Trophoblast cell (in vitro differentiated cells and primary cell): ENCODE measurements around the gene INO80E.

Experiments used
- DNase-seq, 2 donors: peaks; one replicate each; pipeline ENCODE4 v3.0.0-alpha.2; 2016
- H2AFZ ChIP-seq: 2 replicates; pipeline ENCODE4 v1.6.1; 2013; ENCODE audit warnings: low read length, moderate library complexity, mild to moderate bottlenecking; ENCODE audit not compliant: insufficient read depth, poor library complexity
- H2AK5ac ChIP-seq: 2 replicates; pipeline ENCODE4 v1.6.1; 2013; ENCODE audit warnings: mild to moderate bottlenecking, low read length
- H2BK120ac ChIP-seq: 2 replicates; pipeline ENCODE4 v1.6.1; 2013; ENCODE audit warnings: low read length, mild to moderate bottlenecking, moderate library complexity; ENCODE audit not compliant: insufficient read depth, poor library complexity
- H2BK12ac ChIP-seq: 2 replicates; pipeline ENCODE4 v1.6.1; 2013; ENCODE audit warnings: mild to moderate bottlenecking, low read length, moderate library complexity
- H2BK5ac ChIP-seq: 2 replicates; pipeline ENCODE4 v1.6.1; 2013; ENCODE audit warnings: low read length, low read depth, moderate library complexity, mild to moderate bottlenecking; ENCODE audit not compliant: poor library complexity
- H3K14ac ChIP-seq: 2 replicates; pipeline ENCODE4 v1.6.1; 2013; ENCODE audit warnings: mild to moderate bottlenecking, low read length
- H3K18ac ChIP-seq: 2 replicates; pipeline ENCODE4 v1.6.1; 2013; ENCODE audit warnings: mild to moderate bottlenecking, low read length
- H3K23ac ChIP-seq: 2 replicates; pipeline ENCODE4 v1.6.1; 2013; ENCODE audit warnings: low read length
- H3K27ac ChIP-seq: 2 replicates; pipeline ENCODE4 v1.5.1; 2013; ENCODE audit warnings: low read depth, mild to moderate bottlenecking, inconsistent platforms, low read length, moderate library complexity
- H3K27me3 ChIP-seq: 2 replicates; pipeline ENCODE4 v1.6.1; 2013; ENCODE audit warnings: inconsistent platforms, mild to moderate bottlenecking, low read length, moderate library complexity; ENCODE audit not compliant: insufficient read depth
- H3K36me3 ChIP-seq, 2 experiments: 1 replicate in 1 of 2; 2 replicates in 1 of 2; pipeline ENCODE4 v1.6.1; 2013; ENCODE audit warnings: low read length in 2 of 2, mild to moderate bottlenecking in 2 of 2, moderate library complexity in 1 of 2; ENCODE audit not compliant: insufficient read depth in 2 of 2, control insufficient read depth in 1 of 2
- H3K4ac ChIP-seq: 2 replicates; pipeline ENCODE4 v1.6.1; 2013; ENCODE audit warnings: low read depth, mild to moderate bottlenecking, low read length, moderate library complexity
- H3K4me1 ChIP-seq, 2 experiments: 1 replicate in 1 of 2; 2 replicates in 1 of 2; pipeline ENCODE4 v1.6.1; 2013; ENCODE audit warnings: low read length in 2 of 2, mild to moderate bottlenecking in 2 of 2, moderate library complexity in 1 of 2; ENCODE audit not compliant: insufficient read depth in 2 of 2, control insufficient read depth in 1 of 2
- H3K4me2 ChIP-seq: 2 replicates; pipeline ENCODE4 v1.6.1; 2013; ENCODE audit warnings: inconsistent platforms, mild to moderate bottlenecking, low read length, moderate library complexity
- H3K4me3 ChIP-seq: 2 replicates; pipeline ENCODE4 v1.5.1; 2013; ENCODE audit warnings: mild to moderate bottlenecking, low read depth, low read length, inconsistent platforms
- H3K79me1 ChIP-seq: one replicate; pipeline ENCODE4 v1.6.1; 2013; ENCODE audit warnings: low read length
- H3K79me2 ChIP-seq: 2 replicates; pipeline ENCODE4 v1.6.1; 2013; ENCODE audit warnings: low read length, mild to moderate bottlenecking; ENCODE audit not compliant: control insufficient read depth, insufficient read depth, poor library complexity
- H3K9ac ChIP-seq: 2 replicates; pipeline ENCODE4 v1.6.1; 2013; ENCODE audit warnings: mild to moderate bottlenecking, low read length
- H3K9me3 ChIP-seq: 2 replicates; pipeline ENCODE4 v1.6.1; 2013; ENCODE audit warnings: low read depth, mild to moderate bottlenecking, control low read depth, inconsistent platforms, low read length; ENCODE audit not compliant: insufficient read depth
- H4K12ac ChIP-seq: 2 replicates; pipeline ENCODE4 v1.6.1; 2013; ENCODE audit warnings: low read depth, mild to moderate bottlenecking, low read length, moderate library complexity
- H4K8ac ChIP-seq: 2 replicates; pipeline ENCODE4 v1.6.1; 2013; ENCODE audit warnings: low read depth, mild to moderate bottlenecking, low read length, moderate library complexity
- H4K91ac ChIP-seq: one replicate; pipeline ENCODE4 v1.6.1; 2013; ENCODE audit warnings: low read depth, mild to moderate bottlenecking, low read length, moderate library complexity
- WGBS: extraction: QIAGEN DNeasy Blood & Tissue Kit; methylation state at CpG from one replicate; pipeline ENCODE4 v1.1.7; 2013; ENCODE audit warnings: missing lambda C conversion rate; ENCODE audit not compliant: insufficient read length, insufficient coverage; ENCODE audit errors: extremely low coverage; 5-methylcytosine and 5-hydroxymethylcytosine counted together

The INO80E gene

GRCh38 chr16:30006095-30006473 is 10.0 kb downstream of the INO80E start:
- Histone ChIP-seq H2AK5ac (no peak overlapping the region), H2BK12ac (no peak overlapping the region), H3K27me3 (peaks cover 12% of the 10 kb centered on the region), H3K27ac (no peak overlapping the region), H3K4me1 (peaks cover 1 to 2% of the 10 kb centered on the region in 2 experiments), H4K91ac (no peak overlapping the region), H3K4me3 (no peak overlapping the region), H3K9ac (no peak overlapping the region), H3K4ac (no peak overlapping the region), H3K4me2 (no peak overlapping the region), H3K14ac (no peak overlapping the region), H4K8ac (no peak overlapping the region), H3K9me3 (peaks cover 1% of the 10 kb centered on the region), H3K79me2 (no peaks in the 10 kb centered on the region), H4K12ac (no peak overlapping the region), H2BK120ac (no peak overlapping the region), H3K79me1 (no peaks in the 10 kb centered on the region), H2BK5ac (no peak overlapping the region), H3K18ac (no peak overlapping the region), H2AFZ (no peak overlapping the region), H3K23ac (no peak overlapping the region), H3K36me3 (peaks cover 32 to 38% of the 10 kb centered on the region in 2 experiments)
- no CpG with 5 or more reads among the region's 18 CpGs for WGBS
- DNase-seq, result no peak

GRCh38 chr16:30006659-30007377 is 10.8 kb downstream of the INO80E start:
- Histone ChIP-seq H2BK5ac (no peak overlapping the region), H3K27ac (no peak overlapping the region), H3K79me1 (no peaks in the 10 kb centered on the region), H3K4me3 (no peak overlapping the region), H4K91ac (no peak overlapping the region), H2AK5ac (no peak overlapping the region), H2BK12ac (no peak overlapping the region), H3K18ac (no peak overlapping the region), H3K14ac (no peak overlapping the region), H3K9ac (no peak overlapping the region), H3K27me3 (peaks cover 19% of the 10 kb centered on the region), H4K8ac (no peak overlapping the region), H3K36me3 (peaks cover 28 to 31% of the 10 kb centered on the region in 2 experiments), H3K9me3 (peaks cover 2% of the 10 kb centered on the region), H3K4me1 (peaks cover 2% of the 10 kb centered on the region in 2 experiments), H3K4ac (no peak overlapping the region), H2AFZ (no peak overlapping the region), H4K12ac (no peak overlapping the region), H3K23ac (no peak overlapping the region), H2BK120ac (no peak overlapping the region), H3K79me2 (no peaks in the 10 kb centered on the region), H3K4me2 (no peak overlapping the region)
- no CpG with 5 or more reads among the region's 34 CpGs for WGBS
- DNase-seq, result no peak

GRCh38 chr16:30007378-30007895 is 11.4 kb downstream of the INO80E start:
- H3K4me1 ChIP-seq, result peaks cover 2% of the 10 kb centered on the region in 2 experiments
- H4K8ac ChIP-seq, result no peak overlapping the region
- H3K9ac ChIP-seq, result no peak overlapping the region
- no peak overlapping the region for H4K12ac ChIP-seq
- no peak overlapping the region for H3K4me2 ChIP-seq
- no peak overlapping the region for H3K4ac ChIP-seq
- H3K79me2 ChIP-seq, result no peaks in the 10 kb centered on the region
- no peak overlapping the region for H4K91ac ChIP-seq
- DNase-seq, result no peak
- no peak overlapping the region for H3K27ac ChIP-seq
- WGBS, result no CpG with 5 or more reads among the region's 11 CpGs
- H3K18ac ChIP-seq, result no peak overlapping the region
- no peaks in the 10 kb centered on the region for H3K79me1 ChIP-seq
- H3K4me3 ChIP-seq, result no peak overlapping the region
- no peak overlapping the region for H2AK5ac ChIP-seq
- H3K27me3 ChIP-seq, result peaks cover 21% of the 10 kb centered on the region
- H3K23ac ChIP-seq, result no peak overlapping the region
- H3K9me3 ChIP-seq, result peaks cover 5% of the 10 kb centered on the region
- no peak overlapping the region for H2BK12ac ChIP-seq
- peaks cover 23 to 27% of the 10 kb centered on the region in 2 experiments for H3K36me3 ChIP-seq
- no peak overlapping the region for H2BK5ac ChIP-seq
- H3K14ac ChIP-seq, result no peak overlapping the region
- no peak overlapping the region for H2BK120ac ChIP-seq
- H2AFZ ChIP-seq, result no peak overlapping the region

- H2BK120ac ChIP-seq, result no peak overlapping the region
- no peak overlapping the region for H3K4me3 ChIP-seq
- H3K4me1 ChIP-seq, result peaks cover 2% of the 10 kb centered on the region in 2 experiments
- H2BK12ac ChIP-seq, result no peak overlapping the region
- no peak overlapping the region for H3K23ac ChIP-seq
- no peak overlapping the region for H4K91ac ChIP-seq
- peaks cover 5% of the 10 kb centered on the region for H3K9me3 ChIP-seq
- H3K4me2 ChIP-seq, result no peak overlapping the region
- WGBS, result no CpG with 5 or more reads among the region's 26 CpGs
- H3K27me3 ChIP-seq, result peaks cover 21% of the 10 kb centered on the region
- H4K8ac ChIP-seq, result no peak overlapping the region
- no peak overlapping the region for H3K27ac ChIP-seq
- no peak overlapping the region for H3K9ac ChIP-seq
- H3K4ac ChIP-seq, result no peak overlapping the region
- no peak overlapping the region for H3K18ac ChIP-seq
- H2AFZ ChIP-seq, result no peak overlapping the region
- H4K12ac ChIP-seq, result no peak overlapping the region
- no peak overlapping the region for H3K14ac ChIP-seq
- H2AK5ac ChIP-seq, result no peak overlapping the region
- H3K36me3 ChIP-seq, result peaks cover 11 to 16% of the 10 kb centered on the region in 2 experiments
- no peaks in the 10 kb centered on the region for H3K79me2 ChIP-seq
- no peaks in the 10 kb centered on the region for H3K79me1 ChIP-seq
- no peak overlapping the region for H2BK5ac ChIP-seq
- DNase-seq, result no peak
These were observed 13.2 kb downstream of the INO80E start for GRCh38 chr16:30009085-30009862.
